Keratinocyte (primary cell): ENCODE measurements around the gene PGAP3. TPM values are rescaled to one million over a fixed set of nuclear protein-coding genes. Genes with fewer than 3 reads are reported as not detected.

Experiments used
- DNase-seq: peaks from one replicate; pipeline ENCODE4 v3.0.0-alpha.2; 2011; ENCODE audit warnings: low read depth, missing footprints, low spot score
- FAIRE-seq: peaks from 2 replicates; lab custom pipeline; 2011; peaks lifted over from hg19 to GRCh38; lab: Jason Lieb, UNC
- H2AFZ ChIP-seq: 2 replicates; pipeline ENCODE4 v1.6.0; 2012; ENCODE audit warnings: low read length, control low read depth, inconsistent platforms; ENCODE audit not compliant: control insufficient read depth
- H3K27ac ChIP-seq: 2 replicates; pipeline ENCODE4 v1.5.1; 2011; ENCODE audit warnings: low read length; ENCODE audit not compliant: control insufficient read depth, insufficient read depth
- H3K27me3 ChIP-seq: 3 replicates; pipeline ENCODE4 v1.6.0; 2011; ENCODE audit warnings: low read length; ENCODE audit not compliant: control insufficient read depth, insufficient read depth; ENCODE audit errors: extremely low read depth
- H3K36me3 ChIP-seq, 2 experiments: 2 replicates in 1 of 2; 3 replicates in 1 of 2; pipeline ENCODE4 v1.5.1; 2011; ENCODE audit warnings: low read length in 2 of 2, mild to moderate bottlenecking in 1 of 2; ENCODE audit not compliant: control insufficient read depth in 2 of 2, insufficient read depth in 2 of 2; ENCODE audit errors: extremely low read depth in 1 of 2
- H3K4me1 ChIP-seq: 3 replicates; pipeline ENCODE4 v1.5.1; 2011; ENCODE audit warnings: low read length; ENCODE audit not compliant: control insufficient read depth, insufficient read depth; ENCODE audit errors: extremely low read depth
- H3K4me2 ChIP-seq: 3 replicates; pipeline ENCODE4 v1.6.0; 2011; ENCODE audit warnings: low read depth, low read length; ENCODE audit not compliant: control insufficient read depth, insufficient read depth; ENCODE audit errors: extremely low read depth
- H3K4me3 ChIP-seq, 3 experiments: fragments of 200-600 bp in 1 of 3; sonication (generic) in 1 of 3; 2 replicates in 2 of 3; 3 replicates in 1 of 3; pipeline ENCODE4 v1.5.1; 2011 to 2016; ENCODE audit warnings: low read length in 3 of 3, mild to moderate bottlenecking in 3 of 3, control low read depth in 2 of 3, inconsistent platforms in 1 of 3, low read depth in 1 of 3, mixed read lengths in 1 of 3, mixed run types in 1 of 3, moderate library complexity in 1 of 3; ENCODE audit not compliant: control insufficient read depth in 2 of 3, insufficient read depth in 2 of 3; ENCODE audit errors: extremely low read depth in 1 of 3
- H3K79me2 ChIP-seq: 2 replicates; pipeline ENCODE4 v1.6.0; 2012; ENCODE audit warnings: low read length; ENCODE audit not compliant: control insufficient read depth, insufficient read depth
- H3K9ac ChIP-seq: 3 replicates; pipeline ENCODE4 v1.6.0; 2011; ENCODE audit warnings: low read length; ENCODE audit not compliant: control insufficient read depth, insufficient read depth; ENCODE audit errors: extremely low read depth
- H3K9me1 ChIP-seq: 3 replicates; pipeline ENCODE4 v1.6.0; 2011; ENCODE audit warnings: low read length; ENCODE audit not compliant: control insufficient read depth, insufficient read depth; ENCODE audit errors: extremely low read depth
- H3K9me3 ChIP-seq: 2 replicates; pipeline ENCODE4 v1.5.1; 2012; ENCODE audit warnings: low read depth, low read length; ENCODE audit not compliant: control insufficient read depth
- H4K20me1 ChIP-seq: 3 replicates; pipeline ENCODE4 v1.6.0; 2011; ENCODE audit warnings: low read length; ENCODE audit not compliant: control insufficient read depth, insufficient read depth; ENCODE audit errors: extremely low read depth
- CTCF ChIP-seq, 3 experiments: IDR thresholded peaks in 1 of 3; conservative IDR thresholded peaks in 1 of 3; optimal IDR thresholded peaks in 1 of 3; 2 replicates in 2 of 3; 3 replicates in 1 of 3; pipeline versions ENCODE3 to v1.5.1; 2011; ENCODE audit warnings: low read length in 3 of 3, mild to moderate bottlenecking in 3 of 3, moderate library complexity in 2 of 3, control low read depth in 1 of 3, inconsistent platforms in 1 of 3; ENCODE audit not compliant: insufficient read depth in 2 of 3; ENCODE audit errors: extremely low read depth in 1 of 3
- EZH2 ChIP-seq: IDR thresholded peaks from one replicate; pipeline ENCODE4 v1.6.1; 2012; ENCODE audit warnings: inconsistent platforms, mild to moderate bottlenecking, low read length, moderate library complexity
- dilution Hi-C: fragments of 300-500 bp; cut with MboI; formaldehyde crosslinking; loops from one replicate; pipeline ENCODE4 v1.7.0; 2020; ENCODE audit warnings: low sequenced_read_pairs; ENCODE audit not compliant: extremely low pct_ligation_motif_present
- polyA plus RNA-seq, 5 experiments: library from polyadenylated mRNA; depleted of rRNA in 3 of 5; stranded (reverse) in 3 of 5; stranded (forward) in 1 of 5; unstranded in 1 of 5; fragments of >200 nt; gene quantifications; 1 replicate in 1 of 5; 2 replicates in 3 of 5; 3 replicates in 1 of 5; pipeline versions ENCODE4 v1.2.1 to v1.2.3, GENCODE V29; 2011 to 2012; ENCODE audit warnings: missing spikeins in 2 of 5, low read depth in 1 of 5, low replicate concordance in 1 of 5

Gene PGAP3
- polyA plus RNA-seq, 1 donor (not counting 4 experiments of a cell fraction or from before 2014, with no cell fraction given), result 5.6 TPM

- no peak for DNase-seq
- peaks cover 7% of the 10 kb centered on the region for H3K79me2 ChIP-seq
- no peak overlapping the region for H3K4me3 ChIP-seq
- H3K36me3 ChIP-seq, result peaks cover 0 to 3% of the 10 kb centered on the region in 2 experiments
- no peaks in the 10 kb centered on the region for H3K4me1 ChIP-seq
- dilution Hi-C loops, result no loop called here
- TF ChIP-seq EZH2, result no peak
- no peak for TF ChIP-seq CTCF (optimal IDR thresholded peaks at IDR 0.05 in 1 of 3, IDR thresholded peaks at IDR 0.05 in 1 of 3, conservative IDR thresholded peaks at IDR 0.05 in 1 of 3; ENCODE audit: extremely low read depth in 1 of 3, insufficient read depth in 2 of 3, low read length in 3 of 3)
- H3K4me2 ChIP-seq, result no peak overlapping the region
- H2AFZ ChIP-seq, result no peak overlapping the region
- no peaks in the 10 kb centered on the region for H3K9me1 ChIP-seq
- H3K27ac ChIP-seq, result no peak overlapping the region
- no peaks in the 10 kb centered on the region for H3K9me3 ChIP-seq
- peaks cover 6% of the 10 kb centered on the region for H4K20me1 ChIP-seq
- no peaks in the 10 kb centered on the region for H3K27me3 ChIP-seq
- H3K9ac ChIP-seq, result no peak overlapping the region
- FAIRE-seq, result no peak
Observed at GRCh38 chr17:39650121-39650579, 37.7 kb downstream of the PGAP3 start.

- no peak overlapping the region for H3K27ac ChIP-seq
- no peak for FAIRE-seq
- peaks cover 2% of the 10 kb centered on the region for H3K4me1 ChIP-seq
- no peak overlapping the region for H2AFZ ChIP-seq
- H3K79me2 ChIP-seq, result peaks cover 15% of the 10 kb centered on the region
- H3K27me3 ChIP-seq, result no peaks in the 10 kb centered on the region
- dilution Hi-C loops, result no loop called here
- H3K36me3 ChIP-seq, result peaks cover 0 to 3% of the 10 kb centered on the region in 2 experiments
- no peak overlapping the region for H3K4me3 ChIP-seq
- DNase-seq, result no peak
- H4K20me1 ChIP-seq, result peaks cover 4% of the 10 kb centered on the region
- no peaks in the 10 kb centered on the region for H3K9me3 ChIP-seq
- no peak overlapping the region for H3K9ac ChIP-seq
- H3K4me2 ChIP-seq, result no peak overlapping the region
- TF ChIP-seq EZH2, result no peak
- TF ChIP-seq CTCF (optimal IDR thresholded peaks at IDR 0.05 in 1 of 3, IDR thresholded peaks at IDR 0.05 in 1 of 3, conservative IDR thresholded peaks at IDR 0.05 in 1 of 3; ENCODE audit: extremely low read depth in 1 of 3, insufficient read depth in 2 of 3, low read length in 3 of 3), result no peak
- no peaks in the 10 kb centered on the region for H3K9me1 ChIP-seq
Observed at GRCh38 chr17:39648616-39649366, 39.1 kb downstream of the PGAP3 start.
